Astrocyte of the cerebellum (primary cell): Measurements from ENCODE around the gene BBIP1.

Experiments used
- DNase-seq: peaks from one replicate; pipeline ENCODE4 v3.0.0-alpha.2; 2011; ENCODE audit warnings: low read depth
- H3K4me3 ChIP-seq: 2 replicates; pipeline ENCODE4 v1.5.1; 2011; ENCODE audit warnings: mild to moderate bottlenecking, low read depth, low read length, moderate library complexity
- CTCF ChIP-seq: IDR thresholded peaks from 2 replicates; pipeline ENCODE4 v1.5.1; 2012; ENCODE audit warnings: low read length, low read depth, moderate library complexity, mild to moderate bottlenecking; ENCODE audit errors: missing control alignments
- in situ Hi-C: cut with HindIII; loops from 2 replicates; pipeline ENCODE4 v1.10.0; 2017; ENCODE audit warnings: low sequenced_read_pairs

The BBIP1 gene

GRCh38 chr10:110880012-110880411, 39.0 kb downstream of the BBIP1 start:
- no peak for DNase-seq
- in situ Hi-C loops, result loop anchor here (25.0 kb wide), 2 partner anchors 143 to 568 kb away; partner anchors contain the start of gene SMNDC1
- no peak overlapping the region for H3K4me3 ChIP-seq
- no peak for TF ChIP-seq CTCF

- in situ Hi-C loops, result loop anchor here (25.0 kb wide), 2 partner anchors 139 to 564 kb away; partner anchors contain the start of gene SMNDC1
These were observed 42.2 kb downstream of the BBIP1 start for GRCh38 chr10:110876788-110877187.

GRCh38 chr10:110876000-110876399, 43.0 kb downstream of the BBIP1 start:
- no peak for TF ChIP-seq CTCF
- H3K4me3 ChIP-seq, result no peak overlapping the region
- in situ Hi-C loops, result loop anchor here (25.0 kb wide), 2 partner anchors 139 to 564 kb away; partner anchors contain the start of gene SMNDC1
- no peak for DNase-seq

More at GRCh38 chr10:110876788-110877187, 42.2 kb downstream of the BBIP1 start:
- no peak for DNase-seq
- no peak for TF ChIP-seq CTCF
- no peak overlapping the region for H3K4me3 ChIP-seq

- no peak for DNase-seq
- in situ Hi-C loops, result loop anchor here (5.0 kb wide), 1 partner anchor 87 kb away; no protein-coding TSS in a partner anchor
- H3K4me3 ChIP-seq, result peak overlapping the region; percentile 86
- TF ChIP-seq CTCF, result no peak
These were observed 45.0 kb downstream of the BBIP1 start for GRCh38 chr10:110873951-110874350.

- in situ Hi-C loops, result loop anchor here (5.0 kb wide), 1 partner anchor 86 kb away; no protein-coding TSS in a partner anchor
- no peak for TF ChIP-seq CTCF
- H3K4me3 ChIP-seq, result peak overlapping the region; percentile 86
- DNase-seq, result no peak
These were observed 45.7 kb downstream of the BBIP1 start for GRCh38 chr10:110872984-110873923.

- no peak for DNase-seq
- H3K4me3 ChIP-seq, result peak overlapping the region; percentile 86
- in situ Hi-C loops, result loop anchor here (5.0 kb wide), 1 partner anchor 85 kb away; no protein-coding TSS in a partner anchor
- TF ChIP-seq CTCF, result peak; percentile 31
These were observed 46.6 kb downstream of the BBIP1 start for GRCh38 chr10:110872145-110872983.
